NCI-H226 (cell line): Measurements from ENCODE around the gene HJURP.

ENCODE experiments used
- DNase-seq: peaks from one replicate; pipeline ENCODE4 v3.0.0-alpha.2; 2015

The HJURP gene

DNA sequence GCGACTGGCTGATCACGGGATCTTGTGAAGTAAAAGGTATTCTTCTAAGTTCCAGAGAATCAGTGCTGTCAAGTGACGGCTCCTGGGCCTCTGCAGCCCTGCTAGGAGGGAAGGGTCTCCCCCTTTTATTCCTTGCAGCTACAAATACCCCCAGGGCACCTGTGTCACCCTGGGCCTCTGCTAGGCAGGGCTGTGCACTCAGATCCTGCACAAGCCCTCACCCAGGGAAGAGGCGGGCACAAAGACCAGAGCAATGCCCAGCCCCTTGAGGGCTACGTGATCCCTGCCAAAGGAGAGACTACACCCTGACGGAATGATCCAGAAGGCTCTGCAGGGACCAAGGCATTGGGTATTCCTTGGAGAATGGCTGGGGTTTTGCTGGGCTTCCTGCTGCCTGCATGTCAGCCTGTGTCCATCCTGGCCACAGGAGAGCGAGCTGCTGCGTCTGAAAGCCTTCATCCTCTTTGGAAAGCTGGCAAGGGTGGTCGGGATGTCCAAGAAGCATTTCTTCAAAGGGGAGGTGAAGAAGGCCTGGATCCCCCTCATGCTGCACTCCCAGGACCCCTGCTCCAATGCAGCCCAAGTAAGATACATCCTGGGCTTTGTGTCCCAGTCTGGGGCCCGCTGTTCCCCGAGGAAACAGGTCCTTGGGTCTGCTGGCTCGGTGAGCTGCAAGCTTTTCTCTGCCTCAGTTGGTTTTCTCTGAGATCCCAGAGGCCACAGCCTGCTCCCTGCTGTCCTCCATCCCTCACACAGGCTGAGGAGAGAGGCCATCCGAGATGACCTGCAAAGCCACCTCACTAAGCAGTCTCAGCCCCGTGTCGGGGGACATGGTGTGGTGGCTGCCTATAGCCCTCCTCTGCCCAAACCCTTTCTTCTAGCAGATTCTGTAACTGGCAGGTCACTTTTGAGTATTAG lies 24.9 kb downstream of the HJURP start:
- DNase-seq = no peak

DNA sequence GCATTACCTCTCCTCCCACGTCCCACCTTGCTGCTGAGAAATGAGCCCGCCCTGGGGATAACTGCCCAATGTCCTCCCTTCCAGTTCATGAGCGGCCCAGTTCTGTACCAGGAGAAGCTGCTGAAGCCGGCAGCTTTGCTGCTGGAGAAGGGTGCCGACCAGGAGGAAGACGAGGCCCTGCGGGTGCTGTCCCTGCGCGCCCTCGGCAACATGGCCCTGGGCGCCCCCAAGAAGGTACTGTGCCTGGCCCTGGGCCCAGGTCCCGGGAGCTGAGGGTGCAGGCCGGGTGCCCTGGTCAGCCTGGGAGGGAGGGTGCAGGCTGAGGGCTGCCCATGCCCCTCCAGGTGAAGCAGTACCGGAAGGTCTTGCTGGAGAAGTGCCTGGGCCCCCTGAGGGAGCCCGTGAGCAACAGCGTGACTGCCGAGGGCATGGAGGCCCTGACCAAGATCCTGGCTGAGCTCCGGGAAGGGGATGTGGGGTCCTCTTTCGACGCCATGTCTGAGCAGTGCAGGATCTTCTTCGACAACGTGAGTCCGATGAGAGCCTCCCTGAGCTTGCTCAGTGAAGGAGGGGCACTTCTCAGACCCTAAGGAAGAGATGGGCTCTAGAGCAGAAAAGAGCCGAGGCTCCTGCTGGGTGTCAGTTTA lies 25.7 kb downstream of the HJURP start:
- DNase-seq = no peak

DNA sequence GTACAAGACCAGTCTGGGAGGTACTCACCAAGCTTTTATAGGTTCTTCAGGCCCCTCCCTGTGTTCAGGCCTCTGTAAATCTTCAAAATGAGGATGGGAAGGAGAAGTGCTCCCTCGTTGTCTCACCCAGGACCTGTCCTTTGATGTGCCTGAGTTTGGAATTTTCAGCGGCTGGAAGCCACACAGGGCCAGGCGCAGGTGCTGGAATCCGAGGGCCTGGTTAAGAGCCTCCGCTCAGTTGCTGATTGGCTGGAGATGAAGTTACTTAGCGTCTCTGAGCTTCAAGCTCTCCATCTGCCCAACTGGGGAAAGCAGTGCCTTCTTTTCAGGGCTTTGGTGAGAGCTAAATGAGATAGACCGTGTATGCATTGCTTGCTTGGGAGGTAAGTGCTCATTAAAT lies 30.0 kb downstream of the HJURP start:
- no peak for DNase-seq

GRCh38 chr2:233823731-233824121 lies 30.6 kb downstream of the HJURP start:
- DNase-seq = no peak

DNA sequence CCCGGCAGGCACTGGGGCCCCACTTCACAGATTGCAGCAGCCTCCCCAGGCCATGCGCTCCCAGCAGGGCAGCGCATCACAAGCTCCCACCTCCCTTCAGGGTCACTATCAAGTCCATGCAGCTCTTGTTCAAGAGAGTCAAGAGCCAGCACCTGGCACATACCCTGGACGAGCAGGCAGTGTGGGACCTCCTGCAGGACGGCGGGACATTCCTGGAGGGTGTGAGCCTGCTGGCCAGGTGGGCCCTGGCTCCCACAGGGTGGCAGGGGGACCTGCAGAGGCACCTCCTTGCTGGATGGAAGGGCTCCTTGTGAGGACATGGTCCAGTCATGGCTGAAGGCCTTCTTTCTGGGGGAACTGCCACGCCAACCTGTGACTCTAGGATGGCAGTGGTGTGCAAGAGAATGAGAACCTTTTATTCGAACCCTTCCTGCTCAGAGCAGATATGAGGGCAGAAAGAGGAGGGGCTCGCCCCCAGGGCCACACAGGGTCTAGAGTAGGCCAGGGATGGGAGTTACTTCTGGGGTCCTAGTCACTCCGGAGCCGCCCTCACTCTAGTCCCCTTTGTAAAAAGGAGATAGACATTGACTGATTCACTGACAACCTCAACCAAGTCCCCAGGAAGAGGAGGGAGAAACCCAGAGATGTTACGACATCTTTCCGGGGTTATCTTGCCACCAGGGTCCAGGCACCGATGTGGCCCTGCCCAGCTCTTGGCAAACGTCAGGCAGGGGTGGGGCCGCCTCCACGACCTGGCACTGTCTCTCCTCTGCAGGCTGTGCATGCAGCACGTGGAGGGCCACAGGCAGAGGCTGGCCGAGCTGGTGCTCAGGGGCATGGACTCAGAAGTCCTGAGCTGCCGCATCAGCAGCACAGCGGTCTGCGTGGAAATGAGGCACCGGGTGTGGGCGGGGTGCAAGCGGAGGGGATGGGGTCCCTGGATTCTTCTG lies 31.3 kb downstream of the HJURP start:
- DNase-seq = peak; percentile 12

DNA sequence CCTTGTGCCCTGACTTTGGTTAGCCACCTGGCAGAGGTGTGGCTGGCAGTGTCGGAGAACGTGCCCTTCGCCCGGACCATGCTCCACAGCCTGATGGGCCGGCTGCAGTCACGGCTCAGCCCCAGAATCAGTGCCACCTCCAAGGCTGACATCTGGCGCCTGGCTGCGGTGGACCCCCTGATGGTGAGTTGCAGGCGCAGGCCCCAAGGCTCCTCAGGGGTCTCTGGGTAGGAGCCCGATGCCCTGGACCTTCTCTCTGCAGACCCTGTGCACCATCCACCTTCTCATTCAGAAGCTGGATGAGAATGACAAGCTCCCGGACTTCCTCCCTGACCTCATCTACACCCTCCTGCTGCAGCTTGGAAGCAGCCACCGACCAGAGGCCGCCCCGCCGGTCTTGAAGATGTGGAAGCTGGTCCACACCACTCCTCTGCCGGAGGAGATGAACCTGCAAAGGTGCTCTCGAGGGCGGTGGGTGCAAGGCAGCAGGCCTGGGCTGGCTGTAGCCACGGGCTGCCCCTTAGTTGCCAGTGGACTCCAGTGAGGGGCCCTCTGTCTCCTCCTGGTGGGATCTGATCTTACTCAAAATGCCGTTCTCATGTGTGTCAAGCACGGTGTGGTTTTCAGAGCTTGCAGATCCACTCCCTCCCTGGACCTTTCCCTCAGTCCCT lies 32.1 kb downstream of the HJURP start:
- DNase-seq = no peak

- DNase-seq = no peak
These were observed 32.6 kb downstream of the HJURP start for GRCh38 chr2:233821709-233822100.

DNA sequence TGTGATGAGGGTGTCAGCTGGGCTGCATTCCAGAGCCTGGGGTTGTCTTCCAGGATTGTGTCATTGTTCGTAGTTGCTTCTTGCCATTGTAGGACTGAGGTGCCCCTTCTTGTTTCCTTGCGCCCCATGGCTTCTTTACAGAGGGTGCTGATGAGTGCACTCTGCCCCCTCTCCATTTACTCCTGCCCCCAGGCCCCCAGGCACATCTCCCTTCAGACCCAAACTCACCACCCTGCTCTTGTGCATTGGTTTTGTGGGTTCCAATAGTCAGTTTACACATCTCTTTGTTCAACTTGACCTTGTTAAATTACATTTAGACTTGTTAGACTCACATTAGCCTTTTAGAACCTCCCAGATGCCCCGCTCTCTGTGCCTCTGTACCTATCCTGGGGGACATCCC lies 33.1 kb downstream of the HJURP start:
- no peak for DNase-seq

GRCh38 chr2:233820774-233821105 lies 33.6 kb downstream of the HJURP start:
- no peak for DNase-seq

DNA sequence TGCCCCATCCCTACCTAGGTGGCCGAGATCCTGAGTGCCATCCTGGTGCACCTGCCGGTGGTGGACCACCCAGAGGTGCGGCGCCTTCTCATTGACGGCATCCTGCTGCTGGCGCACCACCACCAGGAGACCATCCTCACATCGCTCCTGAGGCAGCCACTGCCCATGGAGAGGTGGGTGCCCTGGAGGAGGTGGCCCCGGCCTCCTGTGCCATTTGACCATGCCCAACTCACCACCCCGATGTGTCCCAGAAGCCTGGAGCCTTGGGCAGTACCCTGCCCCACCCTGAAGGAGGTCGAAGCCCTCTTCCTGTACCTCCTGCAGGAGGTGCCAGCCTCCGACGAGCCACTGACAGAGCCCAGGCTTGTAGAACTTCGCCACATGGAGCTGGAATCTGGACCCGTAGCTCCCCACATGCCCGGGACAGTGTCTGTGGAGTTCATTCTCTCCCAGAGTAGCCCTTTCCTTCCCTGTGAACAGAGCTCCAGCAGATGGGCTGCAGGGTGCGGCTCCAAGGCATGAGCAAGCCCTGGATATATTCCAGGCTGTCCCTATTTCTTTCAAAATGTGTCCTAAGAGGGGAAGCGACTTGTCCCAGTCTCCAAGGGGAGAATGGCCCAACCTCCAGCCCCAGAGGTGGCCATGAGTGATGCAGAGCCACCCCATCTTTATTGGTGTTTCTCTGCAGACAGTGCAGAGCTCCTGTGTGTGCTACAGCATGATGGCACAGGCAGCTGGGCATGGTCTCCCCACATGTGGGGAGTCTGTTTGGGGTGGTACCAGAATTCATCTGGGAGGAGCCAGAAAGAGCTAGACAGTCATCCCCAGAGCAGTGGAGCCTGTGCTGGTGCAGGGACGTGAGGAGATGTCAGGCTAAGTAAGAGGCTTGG lies 34.2 kb downstream of the HJURP start:
- DNase-seq = no peak

- no peak for DNase-seq
These were observed 35.4 kb downstream of the HJURP start for GRCh38 chr2:233818639-233819621.

GRCh38 chr2:233817995-233818638 lies 36.2 kb downstream of the HJURP start:
- DNase-seq = no peak

- no peak for DNase-seq
These were observed 36.9 kb downstream of the HJURP start for GRCh38 chr2:233817361-233817911.

GRCh38 chr2:233816771-233817170 lies 37.6 kb downstream of the HJURP start:
- no peak for DNase-seq

GRCh38 chr2:233816334-233816733 lies 38.0 kb downstream of the HJURP start:
- no peak for DNase-seq

DNA sequence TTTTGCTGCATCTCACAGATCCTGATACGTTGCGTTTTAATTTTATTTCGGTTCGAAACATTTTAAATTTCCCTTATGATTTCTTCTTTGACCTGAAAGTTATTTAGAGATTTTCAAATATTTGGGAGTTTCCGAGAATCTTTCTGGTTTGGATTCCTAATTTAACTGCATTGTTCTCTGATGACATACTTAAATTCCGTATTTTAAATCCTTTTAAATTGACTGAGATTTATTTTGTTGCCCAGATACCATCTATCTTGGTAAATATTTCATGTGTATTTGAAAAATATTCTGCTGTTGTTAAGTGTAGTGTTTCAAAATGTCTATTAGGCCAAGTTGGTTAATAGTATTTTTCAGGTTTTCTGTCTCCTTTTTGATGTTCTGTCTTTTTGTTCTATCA lies 38.5 kb downstream of the HJURP start:
- no peak for DNase-seq

GRCh38 chr2:233814056-233814835 lies 40.1 kb downstream of the HJURP start:
- no peak for DNase-seq

GRCh38 chr2:233813236-233814055 lies 40.9 kb downstream of the HJURP start:
- DNase-seq = no peak
